ENCODE measurements around the gene PEDS1.

PEDS1 gene

DNA sequence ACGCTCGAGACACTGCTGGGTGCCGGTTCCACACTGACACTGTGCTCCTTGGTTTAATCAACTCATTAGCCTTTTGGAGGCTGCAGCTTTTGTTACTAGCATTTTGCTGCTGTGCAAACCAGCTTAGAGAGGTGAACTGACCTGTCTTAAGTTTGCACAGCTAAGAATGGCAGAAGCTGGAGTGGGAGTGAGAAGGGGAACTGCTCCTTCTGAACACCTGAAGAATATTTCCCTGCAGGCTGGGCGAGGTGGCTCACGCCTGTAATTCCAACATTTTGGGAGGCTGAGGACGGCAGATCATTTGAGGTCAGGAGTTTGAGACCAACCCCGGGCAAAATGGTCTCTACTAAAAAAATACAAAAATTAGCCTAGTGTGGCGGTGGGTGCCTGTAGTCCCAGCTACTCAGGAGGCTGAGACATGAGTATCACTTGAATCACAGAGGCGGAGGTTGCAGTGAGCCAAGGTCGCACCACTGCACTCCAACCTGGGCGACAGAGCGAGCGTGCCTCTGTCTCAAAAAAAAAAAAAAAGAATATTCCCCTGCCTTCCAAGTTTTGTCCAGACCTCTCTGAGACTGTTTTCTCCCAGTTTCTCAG is 42.1 kb upstream of the PEDS1 start:
- no peak for TF ChIP-seq TAF1 (IDR thresholded peaks at IDR 0.05; ENCODE audit: borderline replicate concordance, insufficient read depth, low read length)
- no peak for TF ChIP-seq POLR2AphosphoS5 (IDR thresholded peaks at IDR 0.05; ENCODE audit: low read depth, low read length)
- TF ChIP-seq, protein P1, sequence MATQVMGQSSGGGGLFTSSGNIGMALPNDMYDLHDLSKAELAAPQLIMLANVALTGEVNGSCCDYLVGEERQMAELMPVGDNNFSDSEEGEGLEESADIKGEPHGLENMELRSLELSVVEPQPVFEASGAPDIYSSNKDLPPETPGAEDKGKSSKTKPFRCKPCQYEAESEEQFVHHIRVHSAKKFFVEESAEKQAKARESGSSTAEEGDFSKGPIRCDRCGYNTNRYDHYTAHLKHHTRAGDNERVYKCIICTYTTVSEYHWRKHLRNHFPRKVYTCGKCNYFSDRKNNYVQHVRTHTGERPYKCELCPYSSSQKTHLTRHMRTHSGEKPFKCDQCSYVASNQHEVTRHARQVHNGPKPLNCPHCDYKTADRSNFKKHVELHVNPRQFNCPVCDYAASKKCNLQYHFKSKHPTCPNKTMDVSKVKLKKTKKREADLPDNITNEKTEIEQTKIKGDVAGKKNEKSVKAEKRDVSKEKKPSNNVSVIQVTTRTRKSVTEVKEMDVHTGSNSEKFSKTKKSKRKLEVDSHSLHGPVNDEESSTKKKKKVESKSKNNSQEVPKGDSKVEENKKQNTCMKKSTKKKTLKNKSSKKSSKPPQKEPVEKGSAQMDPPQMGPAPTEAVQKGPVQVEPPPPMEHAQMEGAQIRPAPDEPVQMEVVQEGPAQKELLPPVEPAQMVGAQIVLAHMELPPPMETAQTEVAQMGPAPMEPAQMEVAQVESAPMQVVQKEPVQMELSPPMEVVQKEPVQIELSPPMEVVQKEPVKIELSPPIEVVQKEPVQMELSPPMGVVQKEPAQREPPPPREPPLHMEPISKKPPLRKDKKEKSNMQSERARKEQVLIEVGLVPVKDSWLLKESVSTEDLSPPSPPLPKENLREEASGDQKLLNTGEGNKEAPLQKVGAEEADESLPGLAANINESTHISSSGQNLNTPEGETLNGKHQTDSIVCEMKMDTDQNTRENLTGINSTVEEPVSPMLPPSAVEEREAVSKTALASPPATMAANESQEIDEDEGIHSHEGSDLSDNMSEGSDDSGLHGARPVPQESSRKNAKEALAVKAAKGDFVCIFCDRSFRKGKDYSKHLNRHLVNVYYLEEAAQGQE (IDR thresholded peaks at IDR 0.05; ENCODE audit: insufficient read depth in 1 of 2, low read depth in 2 of 2, low read length in 2 of 2) = no peak
- TF ChIP-seq SIN3A (IDR thresholded peaks at IDR 0.05; ENCODE audit: borderline replicate concordance, insufficient read depth, low read length) = no peak
- TF ChIP-seq FOXP2 (optimal IDR thresholded peaks at IDR 0.05; ENCODE audit: borderline replicate concordance, extremely low read depth, extremely low read length, insufficient read depth) = no peak

DNA sequence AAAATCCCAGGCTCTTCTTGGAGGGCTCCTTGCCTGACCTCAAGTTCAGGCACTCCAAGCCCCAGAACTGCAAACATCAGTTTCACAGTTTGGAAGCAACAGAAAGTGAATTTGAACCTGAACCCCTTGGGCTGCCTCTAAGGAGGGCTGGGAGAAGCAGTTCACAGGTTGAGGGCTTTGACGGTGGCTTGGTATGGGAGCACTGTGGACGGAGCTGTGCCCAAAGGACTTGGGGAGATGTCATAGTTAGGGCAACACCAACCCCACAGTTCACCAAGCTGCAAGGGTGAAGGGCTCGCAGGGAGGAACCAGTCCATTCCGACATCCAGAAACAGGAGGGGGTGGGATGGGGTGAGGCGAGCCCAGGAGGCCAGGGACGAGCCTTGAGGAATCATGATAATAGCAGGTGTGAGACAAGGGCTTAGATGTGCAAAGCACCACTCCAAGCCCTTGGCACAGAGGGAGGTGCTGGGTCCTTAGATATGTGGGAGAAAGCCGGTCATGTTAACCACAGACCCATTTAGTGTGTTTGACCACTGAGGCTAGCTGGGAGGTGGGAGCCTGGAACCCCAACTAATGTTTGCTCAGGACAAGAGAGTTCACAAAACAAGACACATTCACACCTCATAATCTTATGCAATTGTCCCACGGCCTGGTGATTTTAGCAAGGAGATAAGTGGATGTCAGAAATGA is 41.5 kb upstream of the PEDS1 start:
- TF ChIP-seq TAF1 (IDR thresholded peaks at IDR 0.05; ENCODE audit: borderline replicate concordance, insufficient read depth, low read length) (no peak), SIN3A (IDR thresholded peaks at IDR 0.05; ENCODE audit: borderline replicate concordance, insufficient read depth, low read length) (no peak), FOXP2 (optimal IDR thresholded peaks at IDR 0.05; ENCODE audit: borderline replicate concordance, extremely low read depth, extremely low read length, insufficient read depth) (no peak), POLR2AphosphoS5 (IDR thresholded peaks at IDR 0.05; ENCODE audit: low read depth, low read length) (no peak)
- TF ChIP-seq, protein P1 (IDR thresholded peaks at IDR 0.05; ENCODE audit: insufficient read depth in 1 of 2, low read depth in 2 of 2, low read length in 2 of 2) = no peak

DNA sequence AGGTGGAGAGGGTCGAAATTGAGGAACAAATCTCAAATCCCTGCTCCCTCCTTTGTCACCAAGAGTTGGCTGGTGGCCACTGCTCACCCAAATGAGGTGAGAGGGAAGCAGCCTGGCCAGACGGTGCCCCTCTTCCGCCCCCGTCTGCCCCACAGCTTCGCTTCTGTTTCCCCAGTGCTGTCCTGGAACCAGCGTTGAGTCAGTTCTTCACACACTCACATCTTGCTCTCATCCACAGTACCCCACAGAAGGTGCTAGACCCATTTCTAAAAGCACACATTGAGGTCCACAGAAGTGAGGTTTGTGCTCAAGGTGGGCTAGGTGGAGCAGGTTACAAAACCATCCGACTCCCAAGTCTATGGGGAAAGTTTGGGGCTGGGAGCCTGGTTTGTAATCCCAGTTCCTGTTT is 40.9 kb upstream of the PEDS1 start:
- TF ChIP-seq FOXP2 (optimal IDR thresholded peaks at IDR 0.05; ENCODE audit: borderline replicate concordance, extremely low read depth, extremely low read length, insufficient read depth) (no peak), POLR2AphosphoS5 (IDR thresholded peaks at IDR 0.05; ENCODE audit: low read depth, low read length) (no peak), TAF1 (IDR thresholded peaks at IDR 0.05; ENCODE audit: borderline replicate concordance, insufficient read depth, low read length) (no peak), SIN3A (IDR thresholded peaks at IDR 0.05; ENCODE audit: borderline replicate concordance, insufficient read depth, low read length) (no peak)
- TF ChIP-seq, protein P1 (IDR thresholded peaks at IDR 0.05; ENCODE audit: insufficient read depth in 1 of 2, low read depth in 2 of 2, low read length in 2 of 2) = no peak

DNA sequence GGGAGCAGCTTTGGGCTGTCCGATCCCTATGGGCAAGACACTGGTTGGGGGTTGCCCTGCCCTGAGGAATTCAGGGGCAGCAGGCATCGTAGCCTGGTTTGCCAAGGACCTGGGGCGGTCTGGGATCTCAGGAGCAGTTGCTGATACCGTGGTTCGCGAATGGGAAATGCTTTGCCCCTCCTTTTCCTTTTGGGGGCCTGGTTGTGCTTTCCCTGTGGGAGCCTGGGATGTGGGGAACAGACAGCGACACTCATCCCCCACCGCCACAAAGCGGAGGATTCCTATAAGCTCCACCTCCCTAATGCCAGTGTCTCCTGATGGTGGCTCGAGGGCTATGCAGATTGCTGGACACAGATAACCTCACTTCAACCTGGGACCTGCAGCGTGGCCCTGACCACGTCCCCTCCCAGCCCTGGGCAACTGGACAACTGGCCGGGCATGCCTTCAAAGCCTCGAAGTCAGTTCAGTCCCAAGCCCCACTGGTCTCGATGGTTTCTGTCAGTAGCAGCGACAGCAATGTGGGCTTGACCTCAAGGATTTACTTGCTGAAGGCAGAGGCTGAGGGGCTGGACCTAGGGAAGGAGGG is 40.4 kb upstream of the PEDS1 start:
- TF ChIP-seq POLR2AphosphoS5 (IDR thresholded peaks at IDR 0.05; ENCODE audit: low read depth, low read length) = no peak
- TF ChIP-seq, protein P1 (IDR thresholded peaks at IDR 0.05; ENCODE audit: insufficient read depth in 1 of 2, low read depth in 2 of 2, low read length in 2 of 2) = no peak
- TF ChIP-seq SIN3A (IDR thresholded peaks at IDR 0.05; ENCODE audit: borderline replicate concordance, insufficient read depth, low read length) = no peak
- TF ChIP-seq TAF1 (IDR thresholded peaks at IDR 0.05; ENCODE audit: borderline replicate concordance, insufficient read depth, low read length) = no peak
- no peak for TF ChIP-seq FOXP2 (optimal IDR thresholded peaks at IDR 0.05; ENCODE audit: borderline replicate concordance, extremely low read depth, extremely low read length, insufficient read depth)

All from PFSK-1 (cell line).